Fibroblast of the aortic adventitia (primary cell): ENCODE measurements around the gene USP16. TPM values are rescaled to one million over a fixed set of nuclear protein-coding genes. Genes with fewer than 3 reads are reported as not detected.
"Not testable (repeated sequence)": the region's sequence is repeated elsewhere in the genome, so short reads cannot be mapped to it uniquely, and the experiment has no call there.

Experiments
- DNase-seq: peaks from one replicate; pipeline ENCODE4 v3.0.0-alpha.2; 2010; ENCODE audit warnings: low read depth
- H3K4me3 ChIP-seq: 2 replicates; pipeline ENCODE4 v1.5.1; 2011; ENCODE audit warnings: low read depth, mild to moderate bottlenecking, control low read depth, low read length, moderate library complexity
- CTCF ChIP-seq: IDR thresholded peaks from 2 replicates; pipeline ENCODE4 v1.5.1; 2011; ENCODE audit warnings: mild to moderate bottlenecking, low read length, control low read depth, inconsistent platforms; ENCODE audit not compliant: insufficient read depth
- total RNA-seq: library from RNA; depleted of rRNA; stranded (reverse); fragments of >200 nt; gene quantifications from 2 replicates; pipeline ENCODE4 v1.2.3, GENCODE V29; 2012; ENCODE audit warnings: low replicate concordance

USP16 gene
- total RNA-seq, result 47.9 and 50.9 TPM in 2 replicates

DNA sequence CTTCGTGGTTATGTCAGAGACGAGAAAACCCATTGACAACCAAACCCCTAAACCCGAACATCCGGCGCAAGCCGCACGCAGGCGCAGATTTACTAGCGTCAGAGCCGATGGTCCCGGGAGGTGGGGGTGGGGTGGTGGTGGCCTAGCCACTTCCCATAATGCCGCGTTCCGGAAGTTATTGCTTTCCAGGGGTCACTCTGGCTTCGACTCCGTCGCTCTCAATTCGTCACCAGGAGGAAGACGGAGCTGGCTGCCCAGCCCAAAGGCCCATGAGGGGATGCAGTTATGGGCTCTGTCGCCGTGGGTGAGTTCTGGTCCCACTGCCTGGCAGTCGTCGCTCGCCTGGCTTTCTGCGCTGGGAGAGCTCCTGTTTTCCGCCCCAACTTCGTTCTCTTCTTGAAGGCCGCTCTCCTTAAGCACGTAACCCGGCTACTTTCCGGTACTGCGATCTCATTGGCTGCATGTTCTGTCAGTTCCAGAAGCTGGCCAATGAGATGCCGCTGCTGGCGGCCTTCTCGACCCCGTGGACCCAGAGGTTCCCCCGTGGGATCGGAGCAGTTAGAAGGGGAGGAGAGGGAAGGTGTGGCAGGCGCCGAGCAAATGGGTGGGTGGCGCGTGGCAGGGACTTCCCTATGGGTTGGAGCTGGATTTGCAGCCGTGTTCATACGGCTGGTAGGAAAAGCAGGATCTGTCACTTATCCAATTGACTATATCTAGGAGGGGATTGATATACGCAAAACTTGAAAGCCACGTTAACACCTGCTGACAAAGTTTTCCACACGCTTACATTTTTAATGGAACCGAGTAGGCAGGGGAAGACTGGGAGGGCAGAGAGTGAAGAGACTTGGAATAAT is at the start of gene USP16:
USP16 (plus strand) TSS at position 195 of the 854 bp plus-strand sequence. CDS start 3,246 bp downstream, outside the sequence.
- TF ChIP-seq CTCF, result peak; percentile 32
- DNase-seq, result peak; percentile 100
- peak within 1 kb of the TSS; percentile 99 for H3K4me3 ChIP-seq

DNA sequence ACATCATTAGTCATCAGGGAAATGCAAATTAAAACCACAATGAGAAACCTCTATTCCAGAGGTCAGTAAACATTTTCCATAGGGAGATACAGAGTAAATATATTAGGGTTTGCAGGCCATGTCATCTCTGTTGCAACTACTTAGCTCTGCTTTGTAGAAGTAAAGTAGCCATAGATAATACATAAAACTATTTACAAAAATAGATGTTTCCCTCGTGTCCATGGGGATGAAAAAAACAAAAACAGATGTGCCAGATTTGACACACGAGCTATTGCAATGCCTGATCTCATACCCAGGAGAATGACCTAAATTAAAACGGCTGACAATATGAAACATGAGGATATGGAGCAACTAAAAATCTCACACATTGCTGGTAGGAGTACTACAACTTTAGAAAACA is 49.1 kb upstream of the USP16 start:
- no peak for TF ChIP-seq CTCF
- H3K4me3 ChIP-seq, result no peak overlapping the region
- peak; percentile 18 for DNase-seq

GRCh38 chr21:28979092-28979491 is 45.4 kb upstream of the USP16 start:
- TF ChIP-seq CTCF, result no peak
- no peak overlapping the region for H3K4me3 ChIP-seq
- no peak for DNase-seq

- H3K4me3 ChIP-seq, result no peak overlapping the region
- DNase-seq, result no peak
- TF ChIP-seq CTCF, result no peak
Measured at GRCh38 chr21:28982637-28983036, 41.8 kb upstream of the USP16 start.

- no peak for DNase-seq
- no peak for TF ChIP-seq CTCF
- H3K4me3 ChIP-seq, result no peak overlapping the region
Measured at GRCh38 chr21:28986677-28987076, 37.8 kb upstream of the USP16 start.

DNA sequence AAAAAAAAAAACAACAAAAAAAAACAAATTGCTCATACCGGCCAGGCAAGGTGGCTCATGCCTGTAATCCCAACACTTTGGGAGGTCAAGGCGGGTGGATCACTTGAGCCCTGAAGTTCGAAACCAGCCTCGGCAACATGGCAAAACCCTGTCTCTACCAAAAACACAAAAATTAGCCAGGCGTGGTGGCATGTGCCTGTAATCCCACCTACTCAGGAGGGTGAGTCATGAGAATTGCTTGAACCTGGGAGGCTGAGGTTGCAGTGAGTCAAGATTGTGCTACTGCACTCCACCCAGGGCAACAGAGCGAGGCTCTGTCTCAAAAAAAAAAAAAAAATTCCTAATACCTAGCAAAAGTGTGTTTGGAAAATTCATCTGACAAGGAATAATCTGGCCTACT is 36.3 kb upstream of the USP16 start:
- not testable (repeated sequence) for H3K4me3 ChIP-seq
- peak; percentile 16 for DNase-seq

GRCh38 chr21:28991861-28992525 is 32.5 kb upstream of the USP16 start:
- H3K4me3 ChIP-seq, result peak overlapping the region; percentile 97
- TF ChIP-seq CTCF, result no peak
- no peak for DNase-seq
